Mesenchymal stem cell (in vitro differentiated cells and primary cell): ENCODE results near the gene UFD1.

Experiments used
- DNase-seq: peaks from one replicate; pipeline ENCODE4 v3.0.0-alpha.2; 2013
- H2AFZ ChIP-seq: one replicate; pipeline ENCODE4 v1.6.1; 2013; ENCODE audit warnings: low read depth, mild to moderate bottlenecking, control low read depth, inconsistent platforms, low read length, moderate library complexity
- H2AK5ac ChIP-seq: 2 replicates; pipeline ENCODE4 v1.6.1; 2013; ENCODE audit warnings: low read length, moderate library complexity, mild to moderate bottlenecking, inconsistent platforms; ENCODE audit not compliant: severe bottlenecking
- H2BK120ac ChIP-seq: one replicate; pipeline ENCODE4 v1.6.1; 2013; ENCODE audit warnings: low read depth, mild to moderate bottlenecking, inconsistent platforms, low read length, moderate library complexity
- H2BK12ac ChIP-seq, 2 experiments: one replicate each; pipeline ENCODE4 v1.6.1; 2013; ENCODE audit warnings: inconsistent platforms in 2 of 2, low read length in 2 of 2, mild to moderate bottlenecking in 2 of 2, moderate library complexity in 2 of 2, control low read depth in 1 of 2
- H2BK15ac ChIP-seq: one replicate; pipeline ENCODE4 v1.6.1; 2013; ENCODE audit warnings: mild to moderate bottlenecking, low read depth, inconsistent platforms; ENCODE audit not compliant: poor library complexity, severe bottlenecking
- H2BK5ac ChIP-seq: 2 replicates; pipeline ENCODE4 v1.6.1; 2013; ENCODE audit warnings: low read depth, mild to moderate bottlenecking, low read length, control low read depth, inconsistent platforms; ENCODE audit not compliant: poor library complexity, severe bottlenecking
- H3K14ac ChIP-seq, 2 experiments: one replicate each; pipeline ENCODE4 v1.6.1; 2013; ENCODE audit warnings: inconsistent platforms in 2 of 2, low read length in 2 of 2, control low read depth in 1 of 2, mild to moderate bottlenecking in 1 of 2, moderate library complexity in 1 of 2
- H3K18ac ChIP-seq, 2 experiments: one replicate each; pipeline ENCODE4 v1.6.1; 2013; ENCODE audit warnings: inconsistent platforms in 2 of 2, low read length in 2 of 2, control low read depth in 1 of 2, low read depth in 1 of 2, mild to moderate bottlenecking in 1 of 2
- H3K23ac ChIP-seq, 2 experiments: one replicate each; pipeline ENCODE4 v1.6.1; 2013; ENCODE audit warnings: inconsistent platforms in 2 of 2, low read length in 2 of 2, mild to moderate bottlenecking in 2 of 2, moderate library complexity in 2 of 2, control low read depth in 1 of 2
- H3K27ac ChIP-seq: 2 replicates; pipeline ENCODE4 v1.5.1; 2013; ENCODE audit warnings: mild to moderate bottlenecking, moderate library complexity, low read length, control low read depth, inconsistent platforms; ENCODE audit not compliant: poor library complexity, severe bottlenecking
- H3K27me3 ChIP-seq, 2 experiments: 2 replicates each; pipeline versions ENCODE4 v1.6.1 to v1.7.0; 2013; ENCODE audit warnings: low read length in 2 of 2, mild to moderate bottlenecking in 2 of 2, moderate library complexity in 2 of 2, control low read depth in 1 of 2, inconsistent platforms in 1 of 2; ENCODE audit not compliant: control insufficient read depth in 1 of 2, insufficient read depth in 1 of 2
- H3K36me3 ChIP-seq, 2 experiments: 2 replicates each; pipeline versions ENCODE4 v1.6.1 to v1.7.0; 2013; ENCODE audit warnings: low read length in 2 of 2, control low read depth in 1 of 2, inconsistent platforms in 1 of 2, low read depth in 1 of 2, mild to moderate bottlenecking in 1 of 2; ENCODE audit not compliant: insufficient read depth in 2 of 2, control insufficient read depth in 1 of 2
- H3K4ac ChIP-seq, 2 experiments: one replicate each; pipeline ENCODE4 v1.6.1; 2013; ENCODE audit warnings: inconsistent platforms in 2 of 2, low read length in 2 of 2, mild to moderate bottlenecking in 2 of 2, moderate library complexity in 2 of 2, control low read depth in 1 of 2, low read depth in 1 of 2
- H3K4me1 ChIP-seq: 2 replicates; pipeline ENCODE4 v1.6.1; 2013; ENCODE audit warnings: low read depth, low read length, control low read depth; ENCODE audit not compliant: control insufficient read depth, insufficient read depth
- H3K4me2 ChIP-seq: 2 replicates; pipeline ENCODE4 v1.6.1; 2013; ENCODE audit warnings: low read length, mild to moderate bottlenecking, inconsistent platforms; ENCODE audit not compliant: poor library complexity, severe bottlenecking
- H3K4me3 ChIP-seq, 2 experiments: 2 replicates each; pipeline versions ENCODE4 v1.5.1 to v1.7.0; 2013; ENCODE audit warnings: low read length in 2 of 2, mild to moderate bottlenecking in 2 of 2, control low read depth in 1 of 2, low read depth in 1 of 2; ENCODE audit not compliant: insufficient read depth in 1 of 2
- H3K79me1 ChIP-seq: replicated peaks from 2 replicates; pipeline ENCODE4 v1.6.1; 2013; ENCODE audit warnings: mild to moderate bottlenecking, control low read depth, low read length, inconsistent platforms; ENCODE audit not compliant: poor library complexity, severe bottlenecking
- H3K9ac ChIP-seq: 2 replicates; pipeline ENCODE4 v1.7.0; 2013; ENCODE audit warnings: mild to moderate bottlenecking, low read length, moderate library complexity
- H3K9me3 ChIP-seq: 2 replicates; pipeline ENCODE4 v1.7.0; 2013; ENCODE audit warnings: mild to moderate bottlenecking, low read length; ENCODE audit not compliant: control insufficient read depth
- H4K8ac ChIP-seq: one replicate; pipeline ENCODE4 v1.6.1; 2013; ENCODE audit warnings: inconsistent platforms, mild to moderate bottlenecking, low read length, moderate library complexity
- H4K91ac ChIP-seq: one replicate; pipeline ENCODE4 v1.6.1; 2013; ENCODE audit warnings: mild to moderate bottlenecking, low read length, inconsistent platforms
- WGBS: methylation state at CpG from one replicate; pipeline ENCODE4 v1.1.7; 2013; ENCODE audit warnings: mixed read lengths; 5-methylcytosine and 5-hydroxymethylcytosine counted together

The UFD1 gene

DNA sequence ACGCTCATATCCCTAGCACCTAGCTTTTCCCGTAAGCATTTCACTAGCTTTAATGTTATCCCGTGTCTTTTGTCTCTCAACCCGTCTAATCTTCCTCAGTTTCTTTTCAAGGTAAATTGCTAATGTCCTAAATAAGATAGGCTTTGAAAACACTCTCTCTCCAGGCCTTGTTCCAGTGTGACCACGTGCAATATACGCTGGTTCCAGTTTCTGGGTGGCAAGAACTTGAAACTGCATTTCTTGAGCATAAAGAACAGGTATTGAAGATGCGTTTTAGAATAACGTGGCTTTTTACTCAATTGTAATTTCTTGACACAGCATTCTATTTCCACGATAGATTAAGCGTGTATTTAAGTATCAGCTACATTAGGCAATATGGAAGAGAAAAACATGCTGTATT, 1.8 kb upstream of the UFD1 start:
- Histone ChIP-seq H2BK5ac (no peak overlapping the region), H2BK15ac (no peak overlapping the region), H3K27me3 (no peaks in the 10 kb centered on the region), H4K91ac (no peak overlapping the region), H3K36me3 (peaks cover 2 to 3% of the 10 kb centered on the region in 2 experiments), H3K27ac (no peak overlapping the region), H2AK5ac (no peak overlapping the region), H3K79me1 (peaks cover 3% of the 10 kb centered on the region), H3K23ac (no peak overlapping the region), H3K9ac (no peak overlapping the region), H2BK12ac (no peak overlapping the region), H3K9me3 (no peaks in the 10 kb centered on the region), H2AFZ (no peak overlapping the region), H3K4ac (no peak overlapping the region), H3K4me3 (peak overlapping the region in 1 of 2 experiments; percentile 98), H2BK120ac (no peak overlapping the region), H3K4me1 (peaks cover 4% of the 10 kb centered on the region), H4K8ac (no peak overlapping the region), H3K18ac (no peak overlapping the region), H3K14ac (no peak overlapping the region), H3K4me2 (no peak overlapping the region)
- 85% methylated on average over 9 of the region's 10 CpGs for WGBS
- DNase-seq: no peak

DNA sequence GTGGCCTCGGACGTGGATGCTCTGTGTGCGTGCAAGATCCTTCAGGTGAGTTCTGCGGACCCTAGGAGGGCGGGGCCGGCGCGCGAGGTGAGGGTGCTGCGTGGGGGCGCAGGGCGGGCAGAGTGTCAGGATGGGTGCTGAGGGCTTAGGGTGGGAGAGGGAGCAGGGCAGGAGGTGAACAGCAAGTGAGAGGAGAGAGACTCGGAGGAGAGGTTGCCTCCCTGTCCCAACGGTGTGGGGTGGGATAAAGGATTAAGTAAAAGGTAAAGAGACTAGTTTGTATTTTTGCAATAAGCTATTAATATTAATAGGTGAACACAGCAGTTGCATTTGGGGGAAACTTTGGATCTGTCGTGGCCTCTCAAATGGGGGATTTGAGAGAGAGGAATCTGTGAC, 1.2 kb upstream of the UFD1 start:
- 1% methylated on average over 15 of the region's 15 CpGs for WGBS
- no peak for DNase-seq

DNA sequence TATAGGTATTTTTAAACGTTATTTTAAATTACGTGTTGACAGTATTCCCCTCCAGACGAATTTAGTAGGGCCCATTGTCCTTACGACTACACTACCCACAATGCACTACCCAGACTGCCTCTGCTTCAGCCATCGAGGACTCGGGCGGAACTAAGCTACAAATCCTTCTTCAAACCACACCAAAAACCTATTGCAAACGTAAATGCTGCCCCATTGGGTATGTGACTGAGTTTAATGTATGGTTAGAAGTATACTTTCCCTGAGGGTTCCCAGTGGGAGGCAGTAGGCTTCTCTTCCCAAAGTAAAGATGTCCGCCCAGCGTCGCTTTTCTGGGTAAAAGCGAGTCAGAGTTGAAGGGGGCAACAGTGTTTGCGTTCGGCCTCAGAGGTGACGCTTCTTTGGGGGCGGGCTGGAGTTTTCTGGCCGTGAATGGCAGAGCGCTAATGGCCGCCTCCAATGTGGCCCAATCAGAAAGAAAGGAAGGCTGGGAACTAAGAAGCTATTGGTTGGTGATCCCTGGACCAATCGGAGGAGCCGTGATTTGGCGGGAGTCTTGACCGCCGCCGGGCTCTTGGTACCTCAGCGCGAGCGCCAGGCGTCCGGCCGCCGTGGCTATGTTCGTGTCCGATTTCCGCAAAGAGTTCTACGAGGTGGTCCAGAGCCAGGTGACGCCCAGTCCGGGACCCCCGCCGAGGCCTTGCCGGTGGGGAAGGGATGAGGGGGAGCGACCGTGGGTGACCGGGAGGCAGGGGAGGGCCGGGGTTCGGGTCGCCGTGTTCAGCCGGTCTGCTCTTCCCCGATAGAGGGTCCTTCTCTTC, 571 bp upstream of the UFD1 start, which contains the start of gene CDC45:
CDC45 (plus strand) TSS at position 566 of the 818 bp plus-strand sequence; CDS start at position 615, 49 bp downstream.
- WGBS: 1% methylated on average over 47 of the region's 50 CpGs
- no peaks in the 10 kb centered on the region for H3K9me3 ChIP-seq
- no peak within 1 kb of the TSS for H3K23ac ChIP-seq

More for the DNA sequence above, 1.2 kb upstream of the UFD1 start:
- H2BK15ac ChIP-seq: no peak overlapping the region
- peak overlapping the region; percentile 89 for H3K4me2 ChIP-seq
- H3K4ac ChIP-seq: no peak overlapping the region
- H3K4me1 ChIP-seq: peaks cover 4% of the 10 kb centered on the region
- H2BK5ac ChIP-seq: no peak overlapping the region
- H3K23ac ChIP-seq: no peak overlapping the region
- H3K14ac ChIP-seq: peak overlapping the region in 1 of 2 experiments; percentile 66
- no peak overlapping the region for H4K8ac ChIP-seq
- peak overlapping the region; percentile 97 for H3K9ac ChIP-seq
- no peak overlapping the region for H4K91ac ChIP-seq
- H3K79me1 ChIP-seq: peaks cover 3% of the 10 kb centered on the region
- no peak overlapping the region for H2BK120ac ChIP-seq
- no peak overlapping the region for H3K27ac ChIP-seq
- H2AFZ ChIP-seq: peak overlapping the region; percentile 89
- peak overlapping the region in 1 of 2 experiments; percentile 48 for H3K18ac ChIP-seq
- no peaks in the 10 kb centered on the region for H3K27me3 ChIP-seq
- peak overlapping the region; percentile 67 to 98 for H3K4me3 ChIP-seq
- no peak overlapping the region for H2AK5ac ChIP-seq
- H3K36me3 ChIP-seq: peaks cover 3 to 8% of the 10 kb centered on the region in 2 experiments
- no peak overlapping the region for H2BK12ac ChIP-seq
- no peaks in the 10 kb centered on the region for H3K9me3 ChIP-seq

More for the DNA sequence above, 571 bp upstream of the UFD1 start, which contains the start of gene CDC45:
- Histone ChIP-seq H3K36me3 (peaks cover 6 to 14% of the 10 kb centered on the region in 2 experiments), H3K79me1 (peaks cover 6% of the 10 kb centered on the region), H3K4me1 (peaks cover 4% of the 10 kb centered on the region), H3K4me2 (peak within 1 kb of the TSS; percentile 89), H3K27me3 (no peaks in the 10 kb centered on the region), H2BK120ac (peak within 1 kb of the TSS; percentile 86), H2AK5ac (no peak within 1 kb of the TSS), H4K8ac (peak within 1 kb of the TSS; percentile 98), H2BK12ac (no peak within 1 kb of the TSS), H2BK5ac (peak within 1 kb of the TSS; percentile 99), H3K14ac (peak within 1 kb of the TSS in 1 of 2 experiments; percentile 66), H4K91ac (peak within 1 kb of the TSS; percentile 93), H3K27ac (peak within 1 kb of the TSS; percentile 96), H3K4me3 (peak within 1 kb of the TSS; percentile 76 to 98), H2AFZ (peak within 1 kb of the TSS; percentile 89), H3K9ac (peak within 1 kb of the TSS; percentile 97), H3K4ac (peak within 1 kb of the TSS; percentile 5 to 44), H3K18ac (peak within 1 kb of the TSS; percentile 48 to 99), H2BK15ac (peak within 1 kb of the TSS; percentile 78)
- DNase-seq: peak; percentile 99
